ENCODE measurements around the gene TUBGCP5.
"Not testable (repeated sequence)": the region's sequence is repeated elsewhere in the genome, so short reads cannot be mapped to it uniquely, and the experiment has no call there.

Gene TUBGCP5

DNA sequence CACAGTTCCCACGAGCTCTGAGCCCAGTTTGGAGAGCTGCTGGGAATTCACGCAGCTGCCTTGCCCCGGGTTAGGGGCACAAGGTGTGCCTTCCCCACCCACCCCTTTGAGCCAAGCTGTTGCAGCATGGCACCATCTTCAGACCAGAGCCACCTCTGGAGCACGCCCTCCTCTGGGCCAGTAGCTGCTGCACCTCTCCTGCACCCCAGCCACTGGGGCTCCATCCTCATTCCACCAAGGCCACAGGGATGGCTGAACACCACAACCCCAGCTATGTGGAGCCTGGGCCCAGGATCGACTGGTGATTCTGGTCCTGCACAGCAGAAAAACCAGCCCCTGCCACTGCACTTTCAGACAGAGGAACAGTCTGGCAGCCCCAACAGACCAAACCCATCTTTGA is 25.7 kb downstream of the TUBGCP5 start:
- Histone ChIP-seq H3K9ac (ENCODE audit: insufficient read length, low read depth) (no peak overlapping the region), H3K9me3 (ENCODE audit: insufficient read depth, low read length) (no peaks in the 10 kb centered on the region), H3K4me1 (ENCODE audit: insufficient read depth, insufficient read length) (peaks cover 5% of the 10 kb centered on the region), H3K36me3 (ENCODE audit: insufficient read depth, insufficient read length, low read length) (peaks cover 68% of the 10 kb centered on the region), H3K4me3 (ENCODE audit: insufficient read length, low read depth) (no peak overlapping the region), H3K27me3 (ENCODE audit: insufficient read depth, insufficient read length) (no peaks in the 10 kb centered on the region)
- no peak for DNase-seq (ENCODE audit: low read depth, low spot score)
- TF ChIP-seq ZNF274 (IDR thresholded peaks at IDR 0.05; ENCODE audit: low read depth, low read length) (no peak), YY1 (IDR thresholded peaks at IDR 0.05; ENCODE audit: insufficient read depth, insufficient read length) (no peak), SUZ12 (IDR thresholded peaks at IDR 0.05; ENCODE audit: extremely low read depth, insufficient read depth, insufficient read length) (no peak)

DNA sequence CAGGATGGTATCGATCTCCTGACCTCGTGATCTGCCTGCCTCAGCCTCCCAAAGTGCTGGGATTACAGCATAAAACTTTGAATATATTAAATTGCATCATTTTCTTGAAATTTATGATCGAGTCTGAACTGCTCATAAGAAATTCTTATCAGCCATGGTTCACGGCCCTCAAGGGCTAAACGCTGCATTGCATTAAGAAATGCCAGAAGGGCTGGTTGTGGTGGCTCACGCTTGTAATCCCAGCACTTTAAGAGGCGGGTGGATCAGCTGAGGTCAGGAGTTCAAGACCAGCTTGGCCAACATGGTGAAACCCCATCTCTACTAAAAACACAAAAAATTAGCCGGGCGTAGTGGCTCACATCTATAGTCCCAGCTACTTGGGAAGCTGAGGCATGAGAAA is 26.8 kb downstream of the TUBGCP5 start:
- H3K36me3 ChIP-seq (ENCODE audit: insufficient read depth, insufficient read length, low read length): peaks cover 69% of the 10 kb centered on the region
- not testable (repeated sequence) for H3K4me3 ChIP-seq (ENCODE audit: insufficient read length, low read depth); H3K4me1 ChIP-seq (ENCODE audit: insufficient read depth, insufficient read length); DNase-seq (ENCODE audit: low read depth, low spot score); H3K9me3 ChIP-seq (ENCODE audit: insufficient read depth, low read length); H3K9ac ChIP-seq (ENCODE audit: insufficient read length, low read depth); H3K27me3 ChIP-seq (ENCODE audit: insufficient read depth, insufficient read length)

DNA sequence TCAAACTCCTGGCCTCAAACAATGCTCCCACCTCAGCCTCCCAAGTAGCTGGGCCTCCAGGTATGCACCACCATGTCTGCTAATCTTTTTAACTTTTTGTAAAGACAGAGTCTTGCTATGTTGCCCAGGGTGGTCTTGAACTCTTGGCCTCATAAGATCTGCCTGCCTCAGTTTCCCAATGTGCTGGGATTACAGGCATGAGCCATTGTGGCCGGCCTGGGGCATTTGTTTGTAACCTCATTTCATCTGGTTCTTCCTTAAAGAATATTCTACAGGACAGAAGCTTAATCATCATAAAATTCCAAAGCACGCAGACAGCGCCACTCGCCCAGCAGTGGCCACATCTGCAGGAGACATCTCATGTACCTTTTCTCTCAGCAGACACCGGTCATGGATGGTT is 35.6 kb downstream of the TUBGCP5 start:
- no peak for TF ChIP-seq SUZ12 (IDR thresholded peaks at IDR 0.05; ENCODE audit: extremely low read depth, insufficient read depth, insufficient read length)
- no peak for TF ChIP-seq ZNF274 (IDR thresholded peaks at IDR 0.05; ENCODE audit: low read depth, low read length)
- no peak for TF ChIP-seq YY1 (IDR thresholded peaks at IDR 0.05; ENCODE audit: insufficient read depth, insufficient read length)
- Histone ChIP-seq H3K9me3 (ENCODE audit: insufficient read depth, low read length) (no peaks in the 10 kb centered on the region), H3K4me3 (ENCODE audit: insufficient read length, low read depth) (no peak overlapping the region), H3K27me3 (ENCODE audit: insufficient read depth, insufficient read length) (no peaks in the 10 kb centered on the region), H3K9ac (ENCODE audit: insufficient read length, low read depth) (no peak overlapping the region), H3K36me3 (ENCODE audit: insufficient read depth, insufficient read length, low read length) (peaks cover 78% of the 10 kb centered on the region), H3K4me1 (ENCODE audit: insufficient read depth, insufficient read length) (no peaks in the 10 kb centered on the region)
- no peak for DNase-seq (ENCODE audit: low read depth, low spot score)

DNA sequence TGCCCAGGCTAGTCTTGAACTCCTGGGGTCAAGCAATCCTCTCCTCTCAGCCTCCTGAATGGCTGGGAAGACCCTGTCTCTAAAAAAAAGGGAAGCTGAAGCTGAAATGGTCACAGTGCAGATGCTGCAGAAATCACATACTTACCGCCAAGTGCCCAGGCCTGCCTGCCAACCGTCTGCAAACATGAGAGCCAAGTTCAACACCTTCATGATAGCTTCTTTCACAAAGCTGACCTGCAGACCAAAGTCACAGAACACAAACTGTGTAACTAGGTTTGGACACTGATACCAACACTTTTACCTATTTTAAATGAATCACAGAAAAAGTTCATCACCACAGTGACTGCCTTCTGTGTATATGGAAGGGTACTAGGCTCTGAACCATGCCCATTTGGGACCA is 36.4 kb downstream of the TUBGCP5 start:
- peaks cover 76% of the 10 kb centered on the region for H3K36me3 ChIP-seq (ENCODE audit: insufficient read depth, insufficient read length, low read length)

DNA sequence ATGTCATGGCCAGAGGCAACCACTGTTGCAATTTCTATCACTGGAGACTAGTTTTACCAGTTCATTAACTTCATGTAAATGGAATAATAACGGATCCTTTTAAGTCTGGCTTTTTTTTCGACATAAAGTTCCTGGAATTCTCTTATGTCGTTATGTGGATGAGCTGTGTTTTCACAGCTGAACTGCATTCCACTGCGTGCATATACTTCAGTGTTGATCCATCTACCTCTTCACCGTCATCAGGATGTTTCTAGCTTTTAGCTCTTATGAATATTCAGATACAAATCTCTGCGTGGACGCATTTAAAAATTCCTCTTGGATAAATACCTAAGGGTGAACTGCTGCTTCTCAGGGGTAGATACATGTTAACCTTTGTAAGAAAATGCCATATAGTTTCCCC is 43.6 kb downstream of the TUBGCP5 start:
- no peaks in the 10 kb centered on the region for H3K27me3 ChIP-seq (ENCODE audit: insufficient read depth, insufficient read length)
- peaks cover 39% of the 10 kb centered on the region for H3K36me3 ChIP-seq (ENCODE audit: insufficient read depth, insufficient read length, low read length)
- DNase-seq (ENCODE audit: low read depth, low spot score): no peak
- H3K4me1 ChIP-seq (ENCODE audit: insufficient read depth, insufficient read length): no peaks in the 10 kb centered on the region
- no peak overlapping the region for H3K4me3 ChIP-seq (ENCODE audit: insufficient read length, low read depth)
- H3K9me3 ChIP-seq (ENCODE audit: insufficient read depth, low read length): no peaks in the 10 kb centered on the region
- no peak overlapping the region for H3K9ac ChIP-seq (ENCODE audit: insufficient read length, low read depth)
- TF ChIP-seq SUZ12 (IDR thresholded peaks at IDR 0.05; ENCODE audit: extremely low read depth, insufficient read depth, insufficient read length) (no peak), ZNF274 (IDR thresholded peaks at IDR 0.05; ENCODE audit: low read depth, low read length) (no peak), YY1 (IDR thresholded peaks at IDR 0.05; ENCODE audit: insufficient read depth, insufficient read length) (no peak)

More for the DNA sequence above, 36.4 kb downstream of the TUBGCP5 start:
- H3K27me3 ChIP-seq (ENCODE audit: insufficient read depth, insufficient read length): no peaks in the 10 kb centered on the region
- no peak for DNase-seq (ENCODE audit: low read depth, low spot score)
- no peak overlapping the region for H3K4me3 ChIP-seq (ENCODE audit: insufficient read length, low read depth)
- no peak overlapping the region for H3K9ac ChIP-seq (ENCODE audit: insufficient read length, low read depth)
- no peaks in the 10 kb centered on the region for H3K9me3 ChIP-seq (ENCODE audit: insufficient read depth, low read length)
- TF ChIP-seq SUZ12 (IDR thresholded peaks at IDR 0.05; ENCODE audit: extremely low read depth, insufficient read depth, insufficient read length): no peak
- no peaks in the 10 kb centered on the region for H3K4me1 ChIP-seq (ENCODE audit: insufficient read depth, insufficient read length)

DNA sequence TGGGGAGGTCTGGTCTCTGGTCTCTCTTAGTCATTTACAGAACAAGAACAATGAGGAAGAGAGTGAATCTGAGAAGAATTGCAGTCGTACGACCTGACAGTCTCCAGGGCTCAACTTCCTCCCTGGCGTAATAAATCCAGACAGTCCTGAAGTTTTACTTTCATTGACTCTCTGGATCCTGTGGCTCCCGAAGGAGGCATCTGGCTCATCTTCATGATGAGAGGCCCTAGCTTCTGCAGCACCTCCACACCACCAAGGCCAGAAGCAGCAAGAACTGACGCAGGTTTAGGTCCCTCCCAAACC is 47.4 kb downstream of the TUBGCP5 start:
- Histone ChIP-seq H3K36me3 (ENCODE audit: insufficient read depth, insufficient read length, low read length) (peaks cover 12% of the 10 kb centered on the region), H3K9ac (ENCODE audit: insufficient read length, low read depth) (no peak overlapping the region), H3K4me1 (ENCODE audit: insufficient read depth, insufficient read length) (no peaks in the 10 kb centered on the region), H3K4me3 (ENCODE audit: insufficient read length, low read depth) (no peak overlapping the region), H3K9me3 (ENCODE audit: insufficient read depth, low read length) (no peaks in the 10 kb centered on the region), H3K27me3 (ENCODE audit: insufficient read depth, insufficient read length) (no peaks in the 10 kb centered on the region)
- TF ChIP-seq YY1 (IDR thresholded peaks at IDR 0.05; ENCODE audit: insufficient read depth, insufficient read length) (no peak), ZNF274 (IDR thresholded peaks at IDR 0.05; ENCODE audit: low read depth, low read length) (no peak), SUZ12 (IDR thresholded peaks at IDR 0.05; ENCODE audit: extremely low read depth, insufficient read depth, insufficient read length) (no peak)
- DNase-seq (ENCODE audit: low read depth, low spot score): no peak

DNA sequence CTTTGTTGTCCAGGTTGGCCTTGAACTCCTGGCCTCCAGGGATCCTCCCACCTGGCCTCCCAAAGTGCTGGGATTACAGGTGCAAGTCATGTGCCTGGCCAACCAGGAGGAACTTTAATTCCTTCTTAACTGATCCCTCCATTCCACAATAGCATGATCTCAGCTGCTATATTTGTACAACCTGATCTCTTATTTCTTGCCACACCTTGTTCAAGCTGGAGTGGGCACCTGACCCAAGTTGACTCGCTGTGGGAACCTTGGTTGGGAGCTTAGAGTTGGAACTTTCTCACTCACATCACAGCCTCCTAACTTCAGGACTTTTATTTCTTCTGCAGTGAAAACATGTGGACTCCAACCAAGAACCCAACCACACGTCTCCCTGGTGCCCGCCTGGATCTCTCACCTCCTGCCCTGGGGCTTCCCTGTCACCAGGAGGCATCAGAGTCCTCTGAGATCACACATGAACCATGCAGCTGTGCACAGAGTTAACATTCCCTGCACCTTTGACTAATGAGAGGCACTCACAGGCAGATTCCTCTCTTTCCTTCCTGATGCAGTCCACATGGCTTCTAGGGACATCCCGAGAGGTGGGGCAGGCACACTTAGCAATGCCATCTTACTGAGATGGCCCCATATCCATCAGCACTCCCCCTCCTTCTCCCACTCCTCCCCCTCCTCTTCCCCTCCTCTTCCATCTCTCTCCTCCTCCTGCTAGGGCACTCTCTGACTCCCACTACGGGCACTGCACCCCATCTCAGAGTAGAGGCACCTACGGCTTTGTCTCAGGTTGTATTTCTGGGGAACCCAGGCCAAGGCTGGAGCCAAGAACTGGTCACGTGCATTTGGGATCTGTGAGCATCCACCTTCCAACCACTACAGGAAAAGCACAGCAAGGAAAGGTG is 49.5 kb downstream of the TUBGCP5 start:
- Histone ChIP-seq H3K9me3 (ENCODE audit: insufficient read depth, low read length) (no peaks in the 10 kb centered on the region), H3K36me3 (ENCODE audit: insufficient read depth, insufficient read length, low read length) (peaks cover 8% of the 10 kb centered on the region), H3K27me3 (ENCODE audit: insufficient read depth, insufficient read length) (no peaks in the 10 kb centered on the region), H3K4me3 (ENCODE audit: insufficient read length, low read depth) (no peak overlapping the region), H3K4me1 (ENCODE audit: insufficient read depth, insufficient read length) (no peaks in the 10 kb centered on the region), H3K9ac (ENCODE audit: insufficient read length, low read depth) (no peak overlapping the region)
- DNase-seq (ENCODE audit: low read depth, low spot score): no peak
- TF ChIP-seq SUZ12 (IDR thresholded peaks at IDR 0.05; ENCODE audit: extremely low read depth, insufficient read depth, insufficient read length): no peak
- TF ChIP-seq YY1 (IDR thresholded peaks at IDR 0.05; ENCODE audit: insufficient read depth, insufficient read length): no peak
- TF ChIP-seq ZNF274 (IDR thresholded peaks at IDR 0.05; ENCODE audit: low read depth, low read length): no peak

Data from NT2/D1 (cell line).